Gastroesophageal sphincter (tissue), 3 donors: Measurements from ENCODE around the gene ALKBH3.

ENCODE experiments used
- EP300 ChIP-seq: sonication (generic); formaldehyde crosslinking; IDR thresholded peaks from one replicate; pipeline ENCODE4 v1.6.1; 2017; ENCODE audit warnings: antibody characterized with exemption, mild to moderate bottlenecking
- POLR2A ChIP-seq, 2 donors: fragments of 450-650 bp; IDR thresholded peaks; one replicate each; pipeline ENCODE4 v1.6.1; 2017; ENCODE audit warnings: antibody characterized with exemption in 2 of 2, mild to moderate bottlenecking in 2 of 2, moderate library complexity in 1 of 2
- POLR2AphosphoS5 ChIP-seq: sonication (generic); formaldehyde crosslinking; IDR thresholded peaks from one replicate; pipeline ENCODE4 v1.6.1; 2017; ENCODE audit warnings: antibody characterized with exemption
- TF ChIP-seq, protein P1 (sequence below), 4 experiments: fragments of 200-600 bp in 2 of 4; fragments of 450-650 bp in 2 of 4; sonication (generic) in 1 of 4; IDR thresholded peaks; one replicate each; pipeline ENCODE4 v1.5.1; 2017 to 2019; ENCODE audit warnings: antibody characterized with exemption in 4 of 4, mild to moderate bottlenecking in 2 of 4, moderate library complexity in 2 of 4

DNA sequence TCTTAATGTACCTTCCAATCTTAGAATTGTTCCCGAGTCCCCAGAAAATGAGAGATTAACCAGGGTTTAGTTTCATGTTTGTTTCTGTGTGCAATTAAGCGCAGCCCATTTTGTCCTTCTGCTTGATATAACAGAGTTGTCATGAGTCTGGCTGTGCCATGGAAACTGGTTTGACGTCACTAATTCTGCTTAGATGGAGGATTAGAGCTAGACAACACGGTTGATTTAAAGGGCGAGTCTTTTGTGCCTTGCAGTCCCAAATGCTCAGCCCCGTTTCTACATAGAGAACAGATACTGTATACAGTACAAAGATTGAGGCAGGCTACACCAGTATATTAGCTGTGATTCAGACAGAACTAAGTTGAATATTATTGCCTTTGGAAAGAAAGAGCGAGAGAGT is 45.5 kb upstream of the ALKBH3 start:
- TF ChIP-seq, protein P1, sequence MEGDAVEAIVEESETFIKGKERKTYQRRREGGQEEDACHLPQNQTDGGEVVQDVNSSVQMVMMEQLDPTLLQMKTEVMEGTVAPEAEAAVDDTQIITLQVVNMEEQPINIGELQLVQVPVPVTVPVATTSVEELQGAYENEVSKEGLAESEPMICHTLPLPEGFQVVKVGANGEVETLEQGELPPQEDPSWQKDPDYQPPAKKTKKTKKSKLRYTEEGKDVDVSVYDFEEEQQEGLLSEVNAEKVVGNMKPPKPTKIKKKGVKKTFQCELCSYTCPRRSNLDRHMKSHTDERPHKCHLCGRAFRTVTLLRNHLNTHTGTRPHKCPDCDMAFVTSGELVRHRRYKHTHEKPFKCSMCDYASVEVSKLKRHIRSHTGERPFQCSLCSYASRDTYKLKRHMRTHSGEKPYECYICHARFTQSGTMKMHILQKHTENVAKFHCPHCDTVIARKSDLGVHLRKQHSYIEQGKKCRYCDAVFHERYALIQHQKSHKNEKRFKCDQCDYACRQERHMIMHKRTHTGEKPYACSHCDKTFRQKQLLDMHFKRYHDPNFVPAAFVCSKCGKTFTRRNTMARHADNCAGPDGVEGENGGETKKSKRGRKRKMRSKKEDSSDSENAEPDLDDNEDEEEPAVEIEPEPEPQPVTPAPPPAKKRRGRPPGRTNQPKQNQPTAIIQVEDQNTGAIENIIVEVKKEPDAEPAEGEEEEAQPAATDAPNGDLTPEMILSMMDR (IDR thresholded peaks at IDR 0.05), result no peak
- no peak for TF ChIP-seq POLR2A (IDR thresholded peaks at IDR 0.05)
- TF ChIP-seq POLR2AphosphoS5, result no peak
- no peak for TF ChIP-seq EP300
